ENCODE measurements around the gene TTC9B. TPM values are rescaled to one million over a fixed set of nuclear protein-coding genes. Genes with fewer than 3 reads are reported as not detected.

TTC9B gene
- total and polyA plus RNA-seq, 8 donors: 0.11 to 0.20 (median 0.15) TPM; not detected in 2

- Histone ChIP-seq H3K4me3 (no peak overlapping the region), H3K27me3 (peaks cover 24 to 48% of the 10 kb centered on the region in 2 donors), H3K27ac (no peak overlapping the region), H3K9me3 (no peaks in the 10 kb centered on the region), H3K4me1 (peaks cover 0 to 3% of the 10 kb centered on the region in 2 donors), H3K36me3 (peaks cover 0 to 28% of the 10 kb centered on the region in 2 donors)
- intact Hi-C loops (cut with DNase I): loop anchor here in 1 of 2 donors (10.0 kb wide), 1 partner anchor 80 kb away; no protein-coding TSS in a partner anchor
- DNase-seq (peak in 1 of 4 donors; percentile 73), ATAC-seq (no peak)
- no peak for TF ChIP-seq CTCF (IDR thresholded peaks at IDR 0.05)
Measured at GRCh38 chr19:40214936-40215335, 3.2 kb downstream of the TTC9B start.

DNA sequence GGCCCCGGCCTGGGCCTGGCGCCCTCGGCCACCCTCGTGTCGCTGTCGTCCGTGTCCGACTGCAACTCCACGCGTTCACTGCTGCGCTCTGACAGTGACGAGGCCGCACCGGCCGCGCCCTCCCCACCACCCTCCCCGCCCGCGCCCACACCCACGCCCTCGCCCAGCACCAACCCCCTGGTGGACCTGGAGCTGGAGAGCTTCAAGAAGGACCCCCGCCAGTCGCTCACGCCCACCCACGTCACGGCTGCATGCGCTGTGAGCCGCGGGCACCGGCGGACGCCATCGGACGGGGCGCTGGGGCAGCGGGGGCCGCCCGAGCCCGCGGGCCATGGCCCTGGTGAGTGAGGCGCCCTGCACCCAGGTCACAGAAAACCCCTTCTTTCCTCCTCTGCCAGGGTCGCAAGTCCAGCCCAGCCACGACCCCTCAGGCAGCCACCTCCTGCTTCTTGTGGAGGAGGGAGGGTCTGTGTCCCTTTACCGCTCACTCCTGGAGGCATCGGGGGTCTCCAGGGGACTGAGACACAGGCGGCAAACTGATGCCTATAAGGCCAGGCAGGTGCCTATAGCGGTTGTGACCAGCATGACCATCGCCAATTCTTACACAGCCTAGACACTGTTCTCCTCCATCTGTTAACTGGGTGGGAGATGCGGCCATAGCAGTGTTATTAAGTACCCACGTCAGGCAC, 4.2 kb downstream of the TTC9B start:
- intact Hi-C loops (cut with DNase I): loop anchor here in 1 of 2 donors (10.0 kb wide), 1 partner anchor 79 kb away; no protein-coding TSS in a partner anchor
- H3K36me3 ChIP-seq: peaks cover 0 to 28% of the 10 kb centered on the region in 2 donors
- H3K4me3 ChIP-seq: no peak overlapping the region
- H3K9me3 ChIP-seq: no peaks in the 10 kb centered on the region
- ATAC-seq (no peak), DNase-seq (peak in 1 of 4 donors; percentile 75)
- H3K4me1 ChIP-seq: peaks cover 0 to 3% of the 10 kb centered on the region in 2 donors
- TF ChIP-seq CTCF (IDR thresholded peaks at IDR 0.05): no peak
- no peak overlapping the region for H3K27ac ChIP-seq
- peaks cover 24 to 39% of the 10 kb centered on the region in 2 donors for H3K27me3 ChIP-seq

DNA sequence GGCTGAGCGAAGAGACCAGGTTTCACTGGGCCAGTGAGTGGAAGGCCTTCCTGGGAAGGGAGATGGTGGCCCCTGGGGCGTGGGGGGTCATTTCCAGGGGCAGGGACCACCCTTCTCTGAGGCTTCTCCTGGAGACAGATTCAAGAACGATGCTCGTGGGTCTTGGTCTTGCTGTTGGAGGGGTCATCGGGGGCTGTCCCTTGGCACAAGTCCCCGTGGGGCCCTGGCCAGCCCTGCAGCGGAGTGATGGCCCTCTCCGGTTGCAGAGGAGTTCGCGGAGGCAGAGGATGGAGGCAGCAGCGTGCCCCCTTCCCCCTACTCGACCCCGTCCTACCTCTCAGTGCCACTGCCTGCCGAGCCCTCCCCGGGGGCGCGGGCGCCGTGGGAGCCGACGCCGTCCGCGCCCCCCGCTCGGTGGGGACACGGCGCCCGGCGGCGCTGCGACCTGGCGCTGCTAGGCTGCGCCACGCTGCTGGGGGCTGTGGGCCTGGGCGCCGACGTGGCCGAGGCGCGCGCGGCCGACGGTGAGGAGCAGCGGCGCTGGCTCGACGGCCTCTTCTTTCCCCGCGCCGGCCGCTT, 4.8 kb downstream of the TTC9B start:
- H3K27me3 ChIP-seq: peaks cover 21 to 33% of the 10 kb centered on the region in 2 donors
- intact Hi-C loops (cut with DNase I): loop anchor here in 1 of 2 donors (10.0 kb wide), 1 partner anchor 79 kb away; no protein-coding TSS in a partner anchor
- H3K4me3 ChIP-seq: no peak overlapping the region
- no peaks in the 10 kb centered on the region for H3K9me3 ChIP-seq
- no peak for TF ChIP-seq CTCF (IDR thresholded peaks at IDR 0.05)
- H3K27ac ChIP-seq: no peak overlapping the region
- ATAC-seq (no peak), DNase-seq (no peak)
- H3K36me3 ChIP-seq: peaks cover 0 to 28% of the 10 kb centered on the region in 2 donors
- peaks cover 0 to 3% of the 10 kb centered on the region in 2 donors for H3K4me1 ChIP-seq

GRCh38 chr19:40210889-40211288, 7.3 kb downstream of the TTC9B start:
- ATAC-seq (no peak), DNase-seq (no peak)
- intact Hi-C loops (cut with DNase I): loop anchor here in 1 of 2 donors (10.0 kb wide), 1 partner anchor 76 kb away; no protein-coding TSS in a partner anchor

More at GRCh38 chr19:40210889-40211288, 7.3 kb downstream of the TTC9B start:
- H3K36me3 ChIP-seq: peaks cover 0 to 30% of the 10 kb centered on the region in 2 donors
- no peaks in the 10 kb centered on the region for H3K4me1 ChIP-seq
- no peak for TF ChIP-seq CTCF (IDR thresholded peaks at IDR 0.05)
- no peaks in the 10 kb centered on the region for H3K9me3 ChIP-seq
- H3K27me3 ChIP-seq: peaks cover 0 to 8% of the 10 kb centered on the region in 2 donors
- H3K4me3 ChIP-seq: no peak overlapping the region
- no peak overlapping the region for H3K27ac ChIP-seq

Measured in left lung (tissue), 10 donors.